Left hindlimb (tissue), 1 donor: ENCODE measurements around the gene FAM185A.
A peak's percentile ranks its signal among the peaks of the same experiment; 100 is the strongest.
"Not testable (repeated sequence)": the region's sequence is repeated elsewhere in the genome, so short reads cannot be mapped to it uniquely, and the experiment has no call there.

Experiments
- DNase-seq: peaks from one replicate; pipeline ENCODE4 v3.0.0-alpha.2; 2018

The FAM185A gene

GRCh38 chr7:102748605-102749444 lies at the start of gene FAM185A:
Gene FAM185A (plus strand): TSS chr7:102748999. CDS start chr7:102749208, 209 bp downstream.
- DNase-seq, result peak; percentile 99

GRCh38 chr7:102713011-102713690 lies 35.6 kb upstream of the FAM185A start:
- DNase-seq, result not testable (repeated sequence)

GRCh38 chr7:102713691-102714080 lies 35.1 kb upstream of the FAM185A start:
- not testable (repeated sequence) for DNase-seq

GRCh38 chr7:102714774-102715522 lies 33.9 kb upstream of the FAM185A start:
- DNase-seq, result not testable (repeated sequence)

- not testable (repeated sequence) for DNase-seq
Measured at GRCh38 chr7:102715718-102716117, 33.1 kb upstream of the FAM185A start.

- not testable (repeated sequence) for DNase-seq
Measured at GRCh38 chr7:102718491-102718890, 30.3 kb upstream of the FAM185A start.

GRCh38 chr7:102726170-102726569 lies 22.6 kb upstream of the FAM185A start:
- DNase-seq, result not testable (repeated sequence)

GRCh38 chr7:102729670-102730069 lies 19.1 kb upstream of the FAM185A start:
- not testable (repeated sequence) for DNase-seq

- not testable (repeated sequence) for DNase-seq
Measured at GRCh38 chr7:102730431-102730830, 18.4 kb upstream of the FAM185A start.

- DNase-seq, result not testable (repeated sequence)
Measured at GRCh38 chr7:102742002-102742771, 6.6 kb upstream of the FAM185A start.

- not testable (repeated sequence) for DNase-seq
Measured at GRCh38 chr7:102743861-102744260, 4.9 kb upstream of the FAM185A start.

- not testable (repeated sequence) for DNase-seq
Measured at GRCh38 chr7:102745494-102746288, 3.1 kb upstream of the FAM185A start.

- not testable (repeated sequence) for DNase-seq
Measured at GRCh38 chr7:102749445-102749786, 617 bp downstream of the FAM185A start.

- not testable (repeated sequence) for DNase-seq
Measured at GRCh38 chr7:102758227-102758626, 9.4 kb downstream of the FAM185A start.

- not testable (repeated sequence) for DNase-seq
Measured at GRCh38 chr7:102759934-102760333, 11.1 kb downstream of the FAM185A start.

- not testable (repeated sequence) for DNase-seq
Measured at GRCh38 chr7:102761234-102761633, 12.4 kb downstream of the FAM185A start.

GRCh38 chr7:102763295-102763905 lies 14.6 kb downstream of the FAM185A start:
- DNase-seq, result not testable (repeated sequence)

GRCh38 chr7:102769657-102770192 lies 20.9 kb downstream of the FAM185A start:
- not testable (repeated sequence) for DNase-seq

GRCh38 chr7:102770467-102770866 lies 21.7 kb downstream of the FAM185A start:
- not testable (repeated sequence) for DNase-seq

- not testable (repeated sequence) for DNase-seq
Measured at GRCh38 chr7:102776217-102776616, 27.4 kb downstream of the FAM185A start.

GRCh38 chr7:102778663-102779062 lies 29.9 kb downstream of the FAM185A start:
- not testable (repeated sequence) for DNase-seq
